K562 (cell line): ENCODE results near the gene CC2D1A. TPM values are rescaled to one million over a fixed set of nuclear protein-coding genes. Genes with fewer than 3 reads are reported as not detected.

Experiments
- BACH1 ChIP-seq: fragments of 200-800 bp; sonication (Bioruptor generic); IDR thresholded peaks from 2 replicates; pipeline ENCODE4 v1.6.1; 2016; ENCODE audit warnings: missing genetic modification characterization, missing compliant biosample characterization
- DPF2 ChIP-seq: fragments of 450-650 bp; IDR thresholded peaks from 2 replicates; pipeline ENCODE4 v1.6.1; 2016
- ELF4 ChIP-seq: fragments of 450-650 bp; formaldehyde crosslinking; IDR thresholded peaks from 2 replicates; pipeline ENCODE4 v1.4.0; 2022; ENCODE audit warnings: missing genetic modification characterization
- NFIC ChIP-seq: fragments of 450-650 bp; IDR thresholded peaks from 2 replicates; pipeline ENCODE4 v1.6.1; 2017; ENCODE audit warnings: mild to moderate bottlenecking, inconsistent platforms
- NR2C1 ChIP-seq, 2 experiments: fragments of 450-650 bp; IDR thresholded peaks; 2 replicates each; pipeline ENCODE4 v1.6.1; 2017; ENCODE audit warnings: mild to moderate bottlenecking in 2 of 2, antibody characterized with exemption in 1 of 2, inconsistent platforms in 1 of 2, missing compliant biosample characterization in 1 of 2, missing genetic modification characterization in 1 of 2
- POLR2B ChIP-seq: fragments of 450-650 bp; IDR thresholded peaks from 2 replicates; pipeline ENCODE4 v1.6.1; 2018; ENCODE audit warnings: low read depth; ENCODE audit not compliant: partially characterized antibody
- POLR2G ChIP-seq: fragments of 200-400 bp; formaldehyde crosslinking; IDR thresholded peaks from 2 replicates; pipeline ENCODE4 v1.6.1; 2017; ENCODE audit warnings: low read depth, mild to moderate bottlenecking, antibody characterized with exemption, low read length, moderate library complexity
- RFX7 ChIP-seq: fragments of 250-450 bp; sonication (Bioruptor Pico); IDR thresholded peaks from 2 replicates; pipeline ENCODE4 v1.5.1; 2021; ENCODE audit warnings: mild to moderate bottlenecking
- SP1 ChIP-seq: sonication (generic); formaldehyde crosslinking; IDR thresholded peaks from 2 replicates; pipeline ENCODE4 v1.8.1; 2022; ENCODE audit warnings: mild to moderate bottlenecking, missing genetic modification reagents
- TBL1XR1 ChIP-seq, 2 experiments: IDR thresholded peaks; 2 replicates each; pipeline ENCODE4 v1.6.1; 2012; ENCODE audit warnings: improper control_type of control experiment in 2 of 2, low read length in 2 of 2, mild to moderate bottlenecking in 1 of 2
- YY1 ChIP-seq, 3 experiments: IDR thresholded peaks; 2 replicates each; pipeline ENCODE4 v1.6.1; 2011; ENCODE audit warnings: low read length in 2 of 3, mild to moderate bottlenecking in 2 of 3, moderate library complexity in 2 of 3, borderline replicate concordance in 1 of 3, control low read depth in 1 of 3, low read depth in 1 of 3; ENCODE audit not compliant: insufficient read depth in 3 of 3, insufficient replicate concordance in 2 of 3, control insufficient read depth in 1 of 3, insufficient read length in 1 of 3; ENCODE audit errors: extremely low read depth in 1 of 3
- ZFX ChIP-seq: sonication (generic); formaldehyde crosslinking; IDR thresholded peaks from 2 replicates; pipeline ENCODE4 v1.8.0; 2022; ENCODE audit warnings: mild to moderate bottlenecking, missing genetic modification reagents, moderate library complexity
- ZNF695 ChIP-seq: fragments of 450-650 bp; formaldehyde crosslinking; IDR thresholded peaks from 2 replicates; pipeline ENCODE4 v1.4.0; 2020; ENCODE audit warnings: mild to moderate bottlenecking, moderate library complexity
- polyA plus RNA-seq, 8 experiments: library from polyadenylated mRNA; depleted of rRNA in 4 of 8; stranded (reverse) in 5 of 8; unstranded in 3 of 8; fragments of >200 nt; fragmentation: Nextera tagmentation in 2 of 8; fragmentation: Illumina TruSeq in 1 of 8; extraction: Ambion mirVana in 2 of 8; extraction: Trizol in 1 of 8; gene quantifications; 2 replicates each; pipeline versions ENCODE4 v1.2.1 to v1.2.3, GENCODE V29; 2011 to 2014; ENCODE audit warnings: inconsistent platforms in 1 of 8, missing spikeins in 1 of 8
- total RNA-seq, 7 experiments: library from RNA; depleted of rRNA in 6 of 7; stranded (reverse); fragments of >200 nt in 6 of 7; fragmentation: Illumina TruSeq in 2 of 7; extraction: Trizol in 2 of 7; gene quantifications; 2 replicates each; pipeline versions ENCODE4 v1.2.1 to v1.2.3, GENCODE V29; 2011 to 2021; ENCODE audit warnings: low replicate concordance in 1 of 7
- TF ChIP-seq, protein P1 (sequence below): sonication (generic); formaldehyde crosslinking; IDR thresholded peaks from 2 replicates; pipeline ENCODE4 v1.8.1; 2023; ENCODE audit warnings: mild to moderate bottlenecking, missing genetic modification reagents
- TF ChIP-seq, protein P2 (sequence below): sonication (generic); IDR thresholded peaks from 2 replicates; pipeline ENCODE4 v1.6.1; 2016
- TF ChIP-seq, protein P3 (sequence below): fragments of 250-450 bp; sonication (Bioruptor Pico); IDR thresholded peaks from 2 replicates; pipeline ENCODE4 v1.8.0; 2021; ENCODE audit warnings: mild to moderate bottlenecking, moderate library complexity
- TF ChIP-seq, protein P4 (sequence below), 3 experiments: IDR thresholded peaks in 2 of 3; conservative IDR thresholded peaks in 1 of 3; 2 replicates each; pipeline ENCODE4 v1.5.1; 2011 to 2012; ENCODE audit warnings: low read length in 3 of 3, mild to moderate bottlenecking in 3 of 3, control low read depth in 2 of 3, improper control_type of control experiment in 1 of 3, inconsistent platforms in 1 of 3, low read depth in 1 of 3, mixed read lengths in 1 of 3, moderate library complexity in 1 of 3; ENCODE audit not compliant: insufficient read depth in 2 of 3
- TF ChIP-seq, protein P5 (sequence below), 3 experiments: fragments of 200-800 bp in 1 of 3; sonication (Bioruptor generic) in 1 of 3; sonication (generic) in 1 of 3; formaldehyde crosslinking in 1 of 3; IDR thresholded peaks; 2 replicates each; pipeline versions ENCODE4 v1.6.1 to v1.8.0; 2016 to 2022; ENCODE audit warnings: mild to moderate bottlenecking in 2 of 3, missing compliant biosample characterization in 2 of 3, missing genetic modification characterization in 2 of 3, missing genetic modification reagents in 1 of 3

Gene CC2D1A
- total and polyA plus RNA-seq, 9 of the 15 experiments (the other 6 are each of a cell fraction or from before 2014, with no cell fraction given) = 0.32 to 31.0 (median 12.9) TPM

DNA sequence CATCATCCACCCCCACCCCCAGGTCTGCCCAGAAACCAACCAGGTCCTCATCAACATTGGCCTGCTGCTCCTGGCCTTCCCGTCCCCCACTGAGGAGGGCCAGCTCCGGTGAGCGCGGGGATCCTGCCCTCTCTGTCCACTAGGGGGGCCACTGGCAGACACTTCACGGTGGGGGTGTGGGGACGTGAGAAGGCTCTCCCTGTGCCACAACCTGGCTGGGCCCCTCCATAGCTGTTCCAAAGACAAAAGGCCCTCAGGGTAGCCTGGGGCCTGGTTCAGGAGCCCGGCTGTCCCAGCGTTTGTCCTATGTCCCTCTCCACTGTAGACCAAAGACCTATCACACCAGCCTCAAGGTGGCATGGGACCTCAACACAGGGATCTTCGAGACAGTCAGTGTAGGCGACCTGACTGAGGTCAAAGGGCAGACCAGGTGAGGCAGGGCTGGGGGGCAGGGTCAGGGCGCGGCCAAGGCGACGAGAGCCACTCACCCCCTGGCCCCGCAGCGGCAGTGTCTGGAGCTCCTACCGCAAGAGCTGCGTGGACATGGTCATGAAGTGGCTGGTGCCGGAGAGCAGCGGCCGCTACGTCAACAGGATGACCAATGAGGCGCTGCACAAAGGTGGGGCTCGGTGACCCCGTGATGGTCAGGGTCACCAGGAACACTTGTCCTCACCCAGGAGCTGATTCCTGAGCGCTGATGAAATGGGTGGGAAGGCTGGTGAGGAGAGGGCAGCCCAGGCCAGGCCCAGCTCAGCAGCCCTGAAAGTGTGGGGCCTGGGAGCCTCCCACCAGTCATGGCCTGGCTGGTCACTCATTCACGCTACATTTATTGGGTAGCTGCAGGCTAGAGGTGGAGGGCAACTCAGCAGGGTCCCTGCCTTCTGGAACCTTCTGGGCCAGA, 54.2 kb downstream of the CC2D1A start (continued):
- TF ChIP-seq, protein P1, sequence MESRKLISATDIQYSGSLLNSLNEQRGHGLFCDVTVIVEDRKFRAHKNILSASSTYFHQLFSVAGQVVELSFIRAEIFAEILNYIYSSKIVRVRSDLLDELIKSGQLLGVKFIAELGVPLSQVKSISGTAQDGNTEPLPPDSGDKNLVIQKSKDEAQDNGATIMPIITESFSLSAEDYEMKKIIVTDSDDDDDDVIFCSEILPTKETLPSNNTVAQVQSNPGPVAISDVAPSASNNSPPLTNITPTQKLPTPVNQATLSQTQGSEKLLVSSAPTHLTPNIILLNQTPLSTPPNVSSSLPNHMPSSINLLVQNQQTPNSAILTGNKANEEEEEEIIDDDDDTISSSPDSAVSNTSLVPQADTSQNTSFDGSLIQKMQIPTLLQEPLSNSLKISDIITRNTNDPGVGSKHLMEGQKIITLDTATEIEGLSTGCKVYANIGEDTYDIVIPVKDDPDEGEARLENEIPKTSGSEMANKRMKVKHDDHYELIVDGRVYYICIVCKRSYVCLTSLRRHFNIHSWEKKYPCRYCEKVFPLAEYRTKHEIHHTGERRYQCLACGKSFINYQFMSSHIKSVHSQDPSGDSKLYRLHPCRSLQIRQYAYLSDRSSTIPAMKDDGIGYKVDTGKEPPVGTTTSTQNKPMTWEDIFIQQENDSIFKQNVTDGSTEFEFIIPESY = peak; percentile 83; the same call in 1 of the 2 replicates
- peak; percentile 17 for TF ChIP-seq POLR2B
- no peak for TF ChIP-seq YY1 (IDR thresholded peaks at IDR 0.05; ENCODE audit: borderline replicate concordance in 1 of 3, control insufficient read depth in 1 of 3, extremely low read depth in 1 of 3, insufficient read depth in 3 of 3, insufficient read length in 1 of 3, insufficient replicate concordance in 2 of 3, low read depth in 1 of 3, low read length in 2 of 3)
- TF ChIP-seq NFIC = no peak
- TF ChIP-seq BACH1 (tag) = no peak
- no peak for TF ChIP-seq TBL1XR1 (IDR thresholded peaks at IDR 0.05; ENCODE audit: low read length in 2 of 2)
- TF ChIP-seq, protein P2, sequence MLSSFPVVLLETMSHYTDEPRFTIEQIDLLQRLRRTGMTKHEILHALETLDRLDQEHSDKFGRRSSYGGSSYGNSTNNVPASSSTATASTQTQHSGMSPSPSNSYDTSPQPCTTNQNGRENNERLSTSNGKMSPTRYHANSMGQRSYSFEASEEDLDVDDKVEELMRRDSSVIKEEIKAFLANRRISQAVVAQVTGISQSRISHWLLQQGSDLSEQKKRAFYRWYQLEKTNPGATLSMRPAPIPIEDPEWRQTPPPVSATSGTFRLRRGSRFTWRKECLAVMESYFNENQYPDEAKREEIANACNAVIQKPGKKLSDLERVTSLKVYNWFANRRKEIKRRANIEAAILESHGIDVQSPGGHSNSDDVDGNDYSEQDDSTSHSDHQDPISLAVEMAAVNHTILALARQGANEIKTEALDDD = no peak
- TF ChIP-seq, protein P3, sequence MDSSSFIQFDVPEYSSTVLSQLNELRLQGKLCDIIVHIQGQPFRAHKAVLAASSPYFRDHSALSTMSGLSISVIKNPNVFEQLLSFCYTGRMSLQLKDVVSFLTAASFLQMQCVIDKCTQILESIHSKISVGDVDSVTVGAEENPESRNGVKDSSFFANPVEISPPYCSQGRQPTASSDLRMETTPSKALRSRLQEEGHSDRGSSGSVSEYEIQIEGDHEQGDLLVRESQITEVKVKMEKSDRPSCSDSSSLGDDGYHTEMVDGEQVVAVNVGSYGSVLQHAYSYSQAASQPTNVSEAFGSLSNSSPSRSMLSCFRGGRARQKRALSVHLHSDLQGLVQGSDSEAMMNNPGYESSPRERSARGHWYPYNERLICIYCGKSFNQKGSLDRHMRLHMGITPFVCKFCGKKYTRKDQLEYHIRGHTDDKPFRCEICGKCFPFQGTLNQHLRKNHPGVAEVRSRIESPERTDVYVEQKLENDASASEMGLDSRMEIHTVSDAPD = no peak
- TF ChIP-seq NR2C1 (IDR thresholded peaks at IDR 0.05) = peak; percentile 32; the same call in 1 of the 2 replicates
- TF ChIP-seq NR2C1 (tag; IDR thresholded peaks at IDR 0.05) = peak; percentile 52; the same call in 1 of the 2 replicates
- TF ChIP-seq, protein P4, sequence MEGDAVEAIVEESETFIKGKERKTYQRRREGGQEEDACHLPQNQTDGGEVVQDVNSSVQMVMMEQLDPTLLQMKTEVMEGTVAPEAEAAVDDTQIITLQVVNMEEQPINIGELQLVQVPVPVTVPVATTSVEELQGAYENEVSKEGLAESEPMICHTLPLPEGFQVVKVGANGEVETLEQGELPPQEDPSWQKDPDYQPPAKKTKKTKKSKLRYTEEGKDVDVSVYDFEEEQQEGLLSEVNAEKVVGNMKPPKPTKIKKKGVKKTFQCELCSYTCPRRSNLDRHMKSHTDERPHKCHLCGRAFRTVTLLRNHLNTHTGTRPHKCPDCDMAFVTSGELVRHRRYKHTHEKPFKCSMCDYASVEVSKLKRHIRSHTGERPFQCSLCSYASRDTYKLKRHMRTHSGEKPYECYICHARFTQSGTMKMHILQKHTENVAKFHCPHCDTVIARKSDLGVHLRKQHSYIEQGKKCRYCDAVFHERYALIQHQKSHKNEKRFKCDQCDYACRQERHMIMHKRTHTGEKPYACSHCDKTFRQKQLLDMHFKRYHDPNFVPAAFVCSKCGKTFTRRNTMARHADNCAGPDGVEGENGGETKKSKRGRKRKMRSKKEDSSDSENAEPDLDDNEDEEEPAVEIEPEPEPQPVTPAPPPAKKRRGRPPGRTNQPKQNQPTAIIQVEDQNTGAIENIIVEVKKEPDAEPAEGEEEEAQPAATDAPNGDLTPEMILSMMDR (IDR thresholded peaks at IDR 0.05 in 2 of 3, conservative IDR thresholded peaks at IDR 0.05 in 1 of 3; ENCODE audit: insufficient read depth in 2 of 3, low read depth in 1 of 3, low read length in 3 of 3) = peak; percentile 46 to 54 (median 48)
- peak; percentile 62; the same call in 1 of the 2 replicates for TF ChIP-seq POLR2G
- TF ChIP-seq SP1 (CRISPR knock-in tag) = no peak
- TF ChIP-seq, protein P5, sequence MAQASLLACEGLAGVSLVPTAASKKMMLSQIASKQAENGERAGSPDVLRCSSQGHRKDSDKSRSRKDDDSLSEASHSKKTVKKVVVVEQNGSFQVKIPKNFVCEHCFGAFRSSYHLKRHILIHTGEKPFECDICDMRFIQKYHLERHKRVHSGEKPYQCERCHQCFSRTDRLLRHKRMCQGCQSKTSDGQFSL (CRISPR knock-in tag; IDR thresholded peaks at IDR 0.05) = peak; percentile 30; the same call in 1 of the 2 replicates
- TF ChIP-seq, protein P5 (tag; IDR thresholded peaks at IDR 0.05) = no peak; a peak in 1 of 4 replicates
- no peak for TF ChIP-seq DPF2
- TF ChIP-seq RFX7 (CRISPR knock-in tag) = no peak
- TF ChIP-seq ZFX = no peak
- no peak for TF ChIP-seq ELF4 (CRISPR knock-in tag)
- TF ChIP-seq ZNF695 (CRISPR knock-in tag) = no peak
